ENCODE data around the gene NSUN4.
"Not testable (repeated sequence)": the region's sequence is repeated elsewhere in the genome, so short reads cannot be mapped to it uniquely, and the experiment has no call there.

DNA sequence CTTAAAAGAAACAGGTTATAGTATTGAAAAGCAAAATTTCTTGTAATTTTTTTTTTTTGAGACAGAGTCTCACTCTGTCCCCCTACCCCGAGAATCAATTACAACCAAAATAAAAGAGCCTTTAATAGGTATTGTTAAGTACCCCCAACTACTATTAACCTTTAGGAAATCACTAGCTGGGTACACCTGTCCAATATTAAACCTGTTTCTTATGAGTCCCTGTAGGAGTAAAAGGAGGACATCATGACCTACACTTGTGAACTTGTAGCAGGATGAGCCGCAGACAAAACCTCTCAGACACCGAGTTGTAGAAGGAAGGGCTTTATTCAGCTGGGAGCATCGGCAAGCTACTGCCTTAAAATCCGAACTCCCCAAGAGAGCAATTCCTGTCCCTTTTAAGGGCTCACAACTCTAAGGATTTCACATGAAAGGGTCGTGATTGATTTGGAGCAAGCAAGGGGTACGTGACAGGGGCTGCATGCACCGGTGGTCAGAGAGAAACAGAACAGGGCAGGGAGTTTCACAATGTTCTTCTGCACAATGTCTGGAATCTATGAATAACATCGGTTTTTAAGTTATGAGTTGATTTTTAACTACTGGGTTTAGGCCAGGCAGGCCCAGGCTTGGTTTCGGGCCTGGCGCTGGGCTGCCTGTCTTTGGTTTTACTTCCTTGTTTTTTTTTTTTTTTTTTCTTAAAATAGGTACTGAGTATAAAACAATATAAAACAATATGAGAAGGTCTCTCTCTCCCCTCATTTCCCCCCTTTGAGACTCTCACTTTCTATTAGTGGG is 15.1 kb upstream of the NSUN4 start:
- TF ChIP-seq, protein P1, sequence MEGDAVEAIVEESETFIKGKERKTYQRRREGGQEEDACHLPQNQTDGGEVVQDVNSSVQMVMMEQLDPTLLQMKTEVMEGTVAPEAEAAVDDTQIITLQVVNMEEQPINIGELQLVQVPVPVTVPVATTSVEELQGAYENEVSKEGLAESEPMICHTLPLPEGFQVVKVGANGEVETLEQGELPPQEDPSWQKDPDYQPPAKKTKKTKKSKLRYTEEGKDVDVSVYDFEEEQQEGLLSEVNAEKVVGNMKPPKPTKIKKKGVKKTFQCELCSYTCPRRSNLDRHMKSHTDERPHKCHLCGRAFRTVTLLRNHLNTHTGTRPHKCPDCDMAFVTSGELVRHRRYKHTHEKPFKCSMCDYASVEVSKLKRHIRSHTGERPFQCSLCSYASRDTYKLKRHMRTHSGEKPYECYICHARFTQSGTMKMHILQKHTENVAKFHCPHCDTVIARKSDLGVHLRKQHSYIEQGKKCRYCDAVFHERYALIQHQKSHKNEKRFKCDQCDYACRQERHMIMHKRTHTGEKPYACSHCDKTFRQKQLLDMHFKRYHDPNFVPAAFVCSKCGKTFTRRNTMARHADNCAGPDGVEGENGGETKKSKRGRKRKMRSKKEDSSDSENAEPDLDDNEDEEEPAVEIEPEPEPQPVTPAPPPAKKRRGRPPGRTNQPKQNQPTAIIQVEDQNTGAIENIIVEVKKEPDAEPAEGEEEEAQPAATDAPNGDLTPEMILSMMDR (conservative IDR thresholded peaks at IDR 0.05 in 1 of 2, IDR thresholded peaks at IDR 0.05 in 1 of 2; ENCODE audit: low read depth in 1 of 2, low read length in 2 of 2) = not testable (repeated sequence)
- TF ChIP-seq EZH2 (IDR thresholded peaks at IDR 0.05; ENCODE audit: low read length, missing control alignments) = not testable (repeated sequence)
